Measurements from ENCODE around the gene TNIP1.

DNA sequence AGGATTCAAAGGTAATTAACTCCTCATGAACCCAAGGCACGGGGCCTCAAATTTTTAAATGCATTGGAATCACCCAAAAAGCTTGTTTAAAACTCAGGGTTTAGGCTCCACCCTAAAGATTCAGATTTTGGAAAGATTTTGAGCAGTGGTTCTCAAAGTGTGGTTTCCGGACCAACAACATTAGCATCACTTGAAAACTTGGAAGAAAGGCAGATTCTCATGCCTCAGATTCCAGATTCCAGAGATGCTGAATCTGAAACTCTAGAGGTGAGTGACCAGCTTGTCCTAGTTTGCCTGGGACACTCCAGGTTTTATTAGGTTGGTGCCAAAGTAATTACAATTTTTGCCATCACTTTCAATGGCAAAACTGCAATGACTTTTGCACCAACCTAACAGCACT lies 24.7 kb upstream of the TNIP1 start:
- TF ChIP-seq, protein P1, sequence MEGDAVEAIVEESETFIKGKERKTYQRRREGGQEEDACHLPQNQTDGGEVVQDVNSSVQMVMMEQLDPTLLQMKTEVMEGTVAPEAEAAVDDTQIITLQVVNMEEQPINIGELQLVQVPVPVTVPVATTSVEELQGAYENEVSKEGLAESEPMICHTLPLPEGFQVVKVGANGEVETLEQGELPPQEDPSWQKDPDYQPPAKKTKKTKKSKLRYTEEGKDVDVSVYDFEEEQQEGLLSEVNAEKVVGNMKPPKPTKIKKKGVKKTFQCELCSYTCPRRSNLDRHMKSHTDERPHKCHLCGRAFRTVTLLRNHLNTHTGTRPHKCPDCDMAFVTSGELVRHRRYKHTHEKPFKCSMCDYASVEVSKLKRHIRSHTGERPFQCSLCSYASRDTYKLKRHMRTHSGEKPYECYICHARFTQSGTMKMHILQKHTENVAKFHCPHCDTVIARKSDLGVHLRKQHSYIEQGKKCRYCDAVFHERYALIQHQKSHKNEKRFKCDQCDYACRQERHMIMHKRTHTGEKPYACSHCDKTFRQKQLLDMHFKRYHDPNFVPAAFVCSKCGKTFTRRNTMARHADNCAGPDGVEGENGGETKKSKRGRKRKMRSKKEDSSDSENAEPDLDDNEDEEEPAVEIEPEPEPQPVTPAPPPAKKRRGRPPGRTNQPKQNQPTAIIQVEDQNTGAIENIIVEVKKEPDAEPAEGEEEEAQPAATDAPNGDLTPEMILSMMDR (IDR thresholded peaks at IDR 0.05) = no peak
- TF ChIP-seq POLR2A (IDR thresholded peaks at IDR 0.05) = no peak

Measured in stomach (tissue), 4 donors.